ENCODE measurements around the gene PANK2.

Gene PANK2

DNA sequence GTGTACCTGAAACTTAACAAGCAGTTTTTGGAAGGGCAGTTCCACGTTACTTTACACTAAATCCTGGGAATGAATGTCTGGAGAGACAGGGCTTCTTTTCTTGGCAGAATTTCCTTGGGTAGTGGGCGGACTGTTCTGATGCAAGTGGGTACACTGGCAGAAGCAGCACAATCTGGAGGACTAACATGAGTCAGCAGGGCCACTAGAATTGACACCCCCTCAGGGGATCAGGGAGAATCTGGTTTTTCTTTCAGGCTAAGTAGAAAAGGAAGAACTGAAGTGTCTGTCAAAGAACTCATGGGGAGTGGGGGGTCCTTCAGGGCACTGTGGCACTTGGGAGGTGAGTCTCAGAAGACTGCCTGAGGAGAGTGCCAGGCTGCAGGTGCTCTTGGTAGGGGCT, 34.6 kb downstream of the PANK2 start:
- no peaks in the 10 kb centered on the region for H4K20me1 ChIP-seq (ENCODE audit: insufficient read depth)
- no peak overlapping the region for H3K9ac ChIP-seq

DNA sequence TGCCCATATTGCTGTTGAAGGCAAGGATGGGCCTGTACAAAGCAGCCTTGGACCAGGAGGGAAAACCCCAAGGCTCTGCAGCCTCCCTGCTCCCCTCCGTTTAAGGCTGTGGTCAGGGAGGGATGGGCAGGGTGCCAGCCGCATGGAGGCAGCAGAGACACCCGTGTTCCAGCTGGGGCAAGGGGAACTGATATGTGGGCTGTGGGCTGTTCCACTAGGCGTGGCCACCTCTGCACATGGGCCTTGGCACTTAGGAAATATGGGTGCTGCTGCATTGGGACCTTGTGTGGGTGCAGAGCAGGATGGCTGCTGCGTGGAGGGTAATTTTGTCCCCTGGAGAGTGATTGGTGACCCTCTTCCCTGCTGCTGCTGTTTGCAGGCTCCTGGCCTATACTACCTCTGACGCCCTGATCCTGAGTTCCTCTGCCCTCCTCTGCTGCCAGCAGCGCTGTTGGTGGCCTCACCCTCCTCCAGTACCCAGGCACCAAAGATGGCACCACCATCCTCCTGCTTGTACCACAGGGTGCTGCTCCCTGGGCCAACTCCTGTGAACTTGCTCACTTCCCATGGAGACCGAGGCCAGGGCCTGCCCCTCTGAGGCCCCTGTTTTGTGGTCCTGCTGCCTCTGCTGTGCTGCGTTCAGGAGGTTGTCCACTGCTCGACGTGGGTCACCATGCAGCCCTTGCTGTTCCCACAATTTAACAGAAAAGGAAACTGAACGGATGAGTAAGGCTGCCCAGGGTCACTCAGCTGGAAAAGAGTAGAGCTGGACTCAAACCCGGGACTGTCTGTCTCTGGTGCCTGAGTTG, 35.3 kb downstream of the PANK2 start:
- no peaks in the 10 kb centered on the region for H3K27me3 ChIP-seq (ENCODE audit: insufficient read depth, low read depth)
- no peak overlapping the region for H3K4me3 ChIP-seq (IDR thresholded peaks at IDR 0.05; ENCODE audit: insufficient read depth, low read depth, low read length)
- no peak overlapping the region for H3K27ac ChIP-seq
- no peaks in the 10 kb centered on the region for H3K36me3 ChIP-seq (ENCODE audit: insufficient read depth)
- no peak overlapping the region for H3K4me2 ChIP-seq
- H2AFZ ChIP-seq (ENCODE audit: low read depth), result no peak overlapping the region
- H3K79me2 ChIP-seq (ENCODE audit: insufficient read depth, low read depth), result no peaks in the 10 kb centered on the region
- TF ChIP-seq, protein P1, sequence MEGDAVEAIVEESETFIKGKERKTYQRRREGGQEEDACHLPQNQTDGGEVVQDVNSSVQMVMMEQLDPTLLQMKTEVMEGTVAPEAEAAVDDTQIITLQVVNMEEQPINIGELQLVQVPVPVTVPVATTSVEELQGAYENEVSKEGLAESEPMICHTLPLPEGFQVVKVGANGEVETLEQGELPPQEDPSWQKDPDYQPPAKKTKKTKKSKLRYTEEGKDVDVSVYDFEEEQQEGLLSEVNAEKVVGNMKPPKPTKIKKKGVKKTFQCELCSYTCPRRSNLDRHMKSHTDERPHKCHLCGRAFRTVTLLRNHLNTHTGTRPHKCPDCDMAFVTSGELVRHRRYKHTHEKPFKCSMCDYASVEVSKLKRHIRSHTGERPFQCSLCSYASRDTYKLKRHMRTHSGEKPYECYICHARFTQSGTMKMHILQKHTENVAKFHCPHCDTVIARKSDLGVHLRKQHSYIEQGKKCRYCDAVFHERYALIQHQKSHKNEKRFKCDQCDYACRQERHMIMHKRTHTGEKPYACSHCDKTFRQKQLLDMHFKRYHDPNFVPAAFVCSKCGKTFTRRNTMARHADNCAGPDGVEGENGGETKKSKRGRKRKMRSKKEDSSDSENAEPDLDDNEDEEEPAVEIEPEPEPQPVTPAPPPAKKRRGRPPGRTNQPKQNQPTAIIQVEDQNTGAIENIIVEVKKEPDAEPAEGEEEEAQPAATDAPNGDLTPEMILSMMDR (conservative IDR thresholded peaks at IDR 0.05; ENCODE audit: low read depth, low read length), result no peak
- H4K20me1 ChIP-seq (ENCODE audit: insufficient read depth), result no peaks in the 10 kb centered on the region
- H3K9ac ChIP-seq, result no peak overlapping the region
- H3K4me1 ChIP-seq (ENCODE audit: low read depth, poor library complexity, severe bottlenecking), result no peaks in the 10 kb centered on the region

More for the DNA sequence above, 34.6 kb downstream of the PANK2 start:
- Histone ChIP-seq H3K36me3 (ENCODE audit: insufficient read depth) (no peaks in the 10 kb centered on the region), H3K27ac (no peak overlapping the region), H3K4me3 (IDR thresholded peaks at IDR 0.05; ENCODE audit: insufficient read depth, low read depth, low read length) (no peak overlapping the region), H3K79me2 (ENCODE audit: insufficient read depth, low read depth) (no peaks in the 10 kb centered on the region), H3K4me2 (no peak overlapping the region), H3K27me3 (ENCODE audit: insufficient read depth, low read depth) (no peaks in the 10 kb centered on the region), H2AFZ (ENCODE audit: low read depth) (no peak overlapping the region), H3K4me1 (ENCODE audit: low read depth, poor library complexity, severe bottlenecking) (no peaks in the 10 kb centered on the region)
- TF ChIP-seq, protein P1 (conservative IDR thresholded peaks at IDR 0.05; ENCODE audit: low read depth, low read length), result no peak

DNA sequence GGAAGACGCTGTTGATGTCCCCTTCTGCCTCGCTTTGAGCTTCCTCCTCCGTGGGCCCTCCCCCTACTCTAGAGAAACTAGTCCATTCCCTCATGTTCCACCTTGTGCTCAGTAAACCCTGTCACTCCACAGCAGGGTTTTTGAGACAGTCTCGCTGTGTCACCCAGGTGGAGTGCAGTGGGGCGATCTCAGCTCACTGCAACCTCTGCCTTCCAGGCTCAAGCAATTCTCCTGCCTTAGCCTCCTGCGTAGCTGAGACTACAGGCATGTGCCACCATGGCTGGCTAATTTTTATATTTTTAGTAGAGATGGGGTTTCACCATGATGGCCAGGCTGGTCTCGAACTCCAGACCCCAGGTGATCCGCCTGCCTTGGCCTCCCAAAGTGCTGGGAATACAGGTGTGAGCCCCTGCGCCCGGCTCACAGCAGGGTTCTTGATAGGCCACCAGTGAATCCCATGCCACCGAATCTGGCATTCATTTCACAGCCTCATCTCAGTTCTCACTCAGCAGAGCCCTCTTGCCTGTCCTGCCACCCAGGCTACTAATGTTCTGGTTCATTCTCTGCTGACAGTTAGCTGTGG, 36.0 kb downstream of the PANK2 start:
- H3K27ac ChIP-seq, result no peak overlapping the region
- H3K79me2 ChIP-seq (ENCODE audit: insufficient read depth, low read depth), result no peaks in the 10 kb centered on the region
- H3K27me3 ChIP-seq (ENCODE audit: insufficient read depth, low read depth), result no peaks in the 10 kb centered on the region
- H4K20me1 ChIP-seq (ENCODE audit: insufficient read depth), result no peaks in the 10 kb centered on the region
- H3K4me3 ChIP-seq (IDR thresholded peaks at IDR 0.05; ENCODE audit: insufficient read depth, low read depth, low read length), result no peak overlapping the region
- no peak overlapping the region for H2AFZ ChIP-seq (ENCODE audit: low read depth)
- H3K36me3 ChIP-seq (ENCODE audit: insufficient read depth), result no peaks in the 10 kb centered on the region
- H3K4me2 ChIP-seq, result no peak overlapping the region
- no peak overlapping the region for H3K9ac ChIP-seq
- no peaks in the 10 kb centered on the region for H3K4me1 ChIP-seq (ENCODE audit: low read depth, poor library complexity, severe bottlenecking)
- TF ChIP-seq, protein P1 (conservative IDR thresholded peaks at IDR 0.05; ENCODE audit: low read depth, low read length), result no peak

DNA sequence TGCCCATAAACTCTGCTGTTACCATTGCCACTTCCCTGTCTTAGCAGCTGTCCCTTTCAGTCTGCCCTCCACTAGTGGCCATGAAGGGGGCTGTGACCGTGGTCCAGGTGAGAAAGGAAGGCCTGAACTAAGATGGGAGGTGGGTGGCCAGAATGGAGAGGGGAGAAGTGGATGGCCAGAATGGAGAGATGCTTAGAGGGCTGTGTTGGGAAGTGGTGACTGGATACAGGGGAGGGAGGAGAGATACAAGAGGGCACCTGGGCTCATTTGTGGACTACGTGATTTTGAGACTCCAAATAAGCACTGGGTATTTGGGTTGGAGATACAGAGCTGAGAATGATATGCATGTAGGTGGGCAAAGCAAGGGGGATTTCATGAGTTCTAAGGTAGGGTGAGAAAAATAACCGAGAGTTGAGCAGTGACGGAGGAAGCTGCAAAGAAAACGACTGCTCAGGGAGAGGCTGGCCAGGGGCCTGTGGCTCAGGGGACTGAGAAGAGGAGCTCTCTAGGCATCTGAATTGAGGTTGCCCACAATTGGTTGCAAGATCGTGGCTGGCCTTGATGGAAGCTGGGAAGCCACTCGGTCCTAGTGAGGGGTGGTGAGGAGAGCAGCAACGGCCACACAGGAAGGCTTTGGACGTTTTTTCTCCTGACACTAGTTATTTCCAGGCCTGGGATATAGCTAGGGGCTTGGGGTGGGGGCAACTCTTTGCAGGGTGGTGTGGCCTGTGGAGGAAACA, 36.9 kb downstream of the PANK2 start:
- Histone ChIP-seq H4K20me1 (ENCODE audit: insufficient read depth) (no peaks in the 10 kb centered on the region), H3K27me3 (ENCODE audit: insufficient read depth, low read depth) (no peaks in the 10 kb centered on the region), H3K4me1 (ENCODE audit: low read depth, poor library complexity, severe bottlenecking) (no peaks in the 10 kb centered on the region)

More for the DNA sequence above, 36.9 kb downstream of the PANK2 start:
- Histone ChIP-seq H3K4me3 (IDR thresholded peaks at IDR 0.05; ENCODE audit: insufficient read depth, low read depth, low read length) (no peak overlapping the region), H3K27ac (no peak overlapping the region), H3K79me2 (ENCODE audit: insufficient read depth, low read depth) (no peaks in the 10 kb centered on the region), H2AFZ (ENCODE audit: low read depth) (no peak overlapping the region), H3K9ac (no peak overlapping the region), H3K36me3 (ENCODE audit: insufficient read depth) (no peaks in the 10 kb centered on the region), H3K4me2 (no peak overlapping the region)
- TF ChIP-seq, protein P1 (conservative IDR thresholded peaks at IDR 0.05; ENCODE audit: low read depth, low read length), result no peak
